Ishikawa (cell line): Measurements from ENCODE around the gene KCNA5.

ENCODE experiments used
- CEBPB ChIP-seq: IDR thresholded peaks from 2 replicates; pipeline ENCODE4 v1.6.1; 2012
- CREB1 ChIP-seq: IDR thresholded peaks from 2 replicates; pipeline ENCODE4 v1.6.1; 2012; ENCODE audit warnings: low read depth
- EGR1 ChIP-seq: IDR thresholded peaks from 2 replicates; pipeline ENCODE4 v1.6.1; 2012
- EP300 ChIP-seq: IDR thresholded peaks from 2 replicates; pipeline ENCODE4 v1.6.1; 2012; ENCODE audit warnings: borderline replicate concordance
- FOXM1 ChIP-seq: IDR thresholded peaks from 2 replicates; pipeline ENCODE4 v1.6.1; 2012; ENCODE audit warnings: low read depth, borderline replicate concordance
- MAX ChIP-seq: IDR thresholded peaks from 2 replicates; pipeline ENCODE4 v1.6.1; 2012
- NFIC ChIP-seq: IDR thresholded peaks from 2 replicates; pipeline ENCODE4 v1.6.1; 2012
- RAD21 ChIP-seq: IDR thresholded peaks from 2 replicates; pipeline ENCODE4 v1.6.1; 2012; ENCODE audit warnings: low read depth
- REST ChIP-seq: IDR thresholded peaks from 2 replicates; pipeline ENCODE4 v1.6.1; 2012; ENCODE audit warnings: low read depth, mild to moderate bottlenecking
- TAF1 ChIP-seq: IDR thresholded peaks from 2 replicates; pipeline ENCODE4 v1.6.1; 2012; ENCODE audit warnings: low read depth, mild to moderate bottlenecking
- TCF12 ChIP-seq: IDR thresholded peaks from 2 replicates; pipeline ENCODE4 v1.6.1; 2012; ENCODE audit warnings: low read depth
- TEAD4 ChIP-seq: IDR thresholded peaks from 2 replicates; pipeline ENCODE4 v1.6.1; 2012
- YY1 ChIP-seq: IDR thresholded peaks from 2 replicates; pipeline ENCODE4 v1.6.1; 2012; ENCODE audit warnings: low read depth
- ZBTB7A ChIP-seq: IDR thresholded peaks from 2 replicates; pipeline ENCODE4 v1.6.1; 2012; ENCODE audit warnings: low read depth
- TF ChIP-seq, protein P1 (sequence below): IDR thresholded peaks from 2 replicates; pipeline ENCODE4 v1.6.1; 2012

Gene KCNA5

DNA sequence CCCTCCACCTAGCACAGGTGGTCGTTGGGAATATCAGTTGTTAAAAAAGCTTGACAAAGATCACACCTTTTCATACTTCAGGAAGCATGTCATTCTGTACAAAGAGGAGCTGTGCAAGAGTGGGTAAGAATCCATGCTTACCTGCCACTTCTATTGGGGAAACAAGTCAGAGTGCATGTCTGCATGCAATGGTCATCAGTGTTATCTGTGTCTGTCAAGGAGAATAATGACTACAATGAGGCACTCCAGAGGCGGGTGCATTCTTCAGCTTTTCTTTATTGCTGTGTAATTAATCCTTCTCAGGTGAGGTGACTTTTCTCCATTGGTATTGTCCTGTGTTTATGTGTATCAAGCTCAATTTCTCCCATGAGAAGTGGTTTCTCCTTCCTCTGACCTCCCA is 24.4 kb downstream of the KCNA5 start:
- TF ChIP-seq ZBTB7A (no peak), TCF12 (no peak), MAX (no peak), CEBPB (no peak), REST (no peak)
- TF ChIP-seq, protein P1, sequence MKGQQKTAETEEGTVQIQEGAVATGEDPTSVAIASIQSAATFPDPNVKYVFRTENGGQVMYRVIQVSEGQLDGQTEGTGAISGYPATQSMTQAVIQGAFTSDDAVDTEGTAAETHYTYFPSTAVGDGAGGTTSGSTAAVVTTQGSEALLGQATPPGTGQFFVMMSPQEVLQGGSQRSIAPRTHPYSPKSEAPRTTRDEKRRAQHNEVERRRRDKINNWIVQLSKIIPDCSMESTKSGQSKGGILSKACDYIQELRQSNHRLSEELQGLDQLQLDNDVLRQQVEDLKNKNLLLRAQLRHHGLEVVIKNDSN: no peak

DNA sequence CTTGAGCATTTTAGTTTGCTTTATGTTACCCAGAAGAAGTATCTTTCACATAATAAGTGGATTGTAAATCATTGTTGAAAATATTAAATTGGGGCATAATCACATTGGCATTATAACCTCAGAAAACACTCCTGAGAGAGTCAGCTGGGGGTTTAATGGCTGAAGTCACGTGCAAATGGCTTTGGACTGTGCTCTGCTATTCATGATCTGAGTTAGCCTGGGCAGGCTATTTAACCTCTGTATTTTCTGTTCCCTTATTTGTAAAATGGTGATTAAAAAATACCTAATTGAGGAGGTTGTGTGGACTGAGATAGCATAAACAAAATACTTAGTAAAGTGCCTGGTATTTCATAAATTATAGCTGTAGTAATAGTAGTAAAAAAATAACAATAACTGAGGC is 24.9 kb downstream of the KCNA5 start:
- TF ChIP-seq NFIC: no peak
- TF ChIP-seq, protein P1: no peak
- TF ChIP-seq FOXM1: no peak
- TF ChIP-seq TEAD4: no peak
- TF ChIP-seq EP300: no peak
- TF ChIP-seq TAF1: no peak
- TF ChIP-seq RAD21: no peak
- TF ChIP-seq EGR1: no peak
- TF ChIP-seq YY1: no peak
- no peak for TF ChIP-seq ZBTB7A
- TF ChIP-seq REST: no peak
- TF ChIP-seq CEBPB: no peak
- no peak for TF ChIP-seq TCF12
- no peak for TF ChIP-seq MAX
- TF ChIP-seq CREB1: no peak

GRCh38 chr12:5070090-5070489 is 26.4 kb downstream of the KCNA5 start:
- TF ChIP-seq TAF1 (no peak), ZBTB7A (no peak), TEAD4 (no peak), FOXM1 (no peak), TCF12 (no peak), REST (no peak), EP300 (no peak), NFIC (no peak), CREB1 (no peak), YY1 (no peak), MAX (no peak), RAD21 (no peak), CEBPB (no peak), EGR1 (no peak)
- TF ChIP-seq, protein P1: no peak

DNA sequence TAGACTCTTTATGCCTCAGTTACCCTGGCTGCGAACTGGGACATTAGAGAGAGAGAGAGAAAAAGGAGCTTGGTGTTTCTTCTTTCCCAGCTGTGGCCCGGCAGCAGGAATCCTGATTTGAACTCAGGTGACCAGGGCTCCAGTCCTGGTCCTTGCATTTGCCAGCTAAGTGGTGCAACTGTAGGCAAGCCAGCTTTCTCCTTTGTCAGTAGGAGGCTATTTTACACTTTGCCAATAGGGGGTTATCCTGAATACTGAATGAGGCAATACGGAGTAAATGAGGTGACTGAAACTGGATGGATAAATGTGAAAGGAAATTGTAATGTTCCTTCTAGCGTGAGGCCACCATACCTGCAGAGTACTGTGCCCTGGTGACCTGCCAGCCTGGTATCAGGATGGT is 27.8 kb downstream of the KCNA5 start:
- TF ChIP-seq RAD21: no peak
- no peak for TF ChIP-seq EP300
- TF ChIP-seq EGR1: no peak
- no peak for TF ChIP-seq NFIC
- TF ChIP-seq, protein P1: no peak
- no peak for TF ChIP-seq FOXM1
- no peak for TF ChIP-seq CREB1
- no peak for TF ChIP-seq MAX
- TF ChIP-seq TCF12: no peak
- no peak for TF ChIP-seq REST
- no peak for TF ChIP-seq YY1
- TF ChIP-seq ZBTB7A: no peak
- no peak for TF ChIP-seq TEAD4
- TF ChIP-seq CEBPB: no peak
